ENCODE data around the gene ATXN7L2.

GRCh38 chr1:109457819-109458218 is 25.9 kb upstream of the ATXN7L2 start:
- TF ChIP-seq CTCF (IDR thresholded peaks at IDR 0.05) (no peak), POLR2A (IDR thresholded peaks at IDR 0.05) (no peak)

Data from heart left ventricle (tissue), 13 donors.